ENCODE measurements around the gene ETV5.
"Not testable (repeated sequence)": the region's sequence is repeated elsewhere in the genome, so short reads cannot be mapped to it uniquely, and the experiment has no call there.

Gene ETV5

DNA sequence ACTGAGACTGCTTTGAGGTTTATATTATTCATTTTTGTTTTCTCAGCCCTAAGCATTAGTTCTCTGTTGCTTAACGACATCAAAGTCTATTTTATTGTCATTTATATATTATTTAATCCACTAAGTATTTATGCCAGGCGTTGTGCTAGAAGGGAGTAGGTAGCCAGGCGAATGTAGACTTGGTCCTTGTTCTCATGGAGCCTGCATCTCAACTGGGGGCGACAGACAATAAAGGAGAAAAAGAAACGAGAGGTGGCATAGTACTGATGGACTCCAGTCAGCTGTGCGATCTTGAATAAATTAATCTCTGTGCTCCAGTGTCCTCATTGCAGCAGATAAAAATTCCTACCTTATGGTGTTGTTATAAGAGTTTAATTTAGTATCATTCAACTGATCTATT lies 49.7 kb downstream of the ETV5 start:
- no peak for DNase-seq

DNA sequence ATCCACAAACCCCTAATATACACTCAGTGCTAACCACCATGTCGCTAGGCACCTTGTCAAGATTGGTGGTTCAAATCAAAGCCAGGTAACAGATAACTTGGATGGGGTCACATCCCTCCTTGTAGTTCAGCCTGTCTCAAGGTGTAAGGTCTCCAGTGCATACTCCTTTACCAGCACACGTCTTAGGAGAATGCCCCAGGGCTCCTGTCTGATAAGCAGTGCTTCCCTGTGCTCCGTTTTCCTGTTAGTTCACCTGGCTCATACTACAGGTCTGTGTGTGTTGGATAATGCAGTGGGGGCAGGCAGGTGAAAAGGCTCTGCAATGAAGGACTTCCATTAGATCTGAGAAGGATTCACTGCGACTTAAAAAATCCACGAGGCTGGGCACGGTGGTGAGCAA lies 50.7 kb downstream of the ETV5 start:
- no peak for DNase-seq

DNA sequence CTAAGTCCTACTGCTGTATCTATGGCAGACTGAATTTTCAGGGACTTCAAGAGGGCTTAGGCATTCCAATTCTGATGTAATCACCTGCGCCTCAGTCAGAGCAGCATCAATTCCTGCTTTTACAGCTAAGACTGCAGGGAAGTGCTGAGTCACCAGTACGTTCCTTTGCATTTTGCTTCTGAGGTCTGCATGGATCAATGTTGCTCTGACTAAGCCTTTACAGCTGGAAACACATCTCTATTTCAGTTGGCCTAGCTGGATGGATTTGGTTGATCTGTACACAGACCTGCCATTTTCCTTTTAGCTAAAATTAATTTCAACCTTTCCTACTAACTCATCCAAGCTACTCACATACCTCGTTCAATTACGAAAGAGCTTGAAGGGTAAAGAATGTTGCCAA lies 51.3 kb downstream of the ETV5 start:
- no peak for DNase-seq

DNA sequence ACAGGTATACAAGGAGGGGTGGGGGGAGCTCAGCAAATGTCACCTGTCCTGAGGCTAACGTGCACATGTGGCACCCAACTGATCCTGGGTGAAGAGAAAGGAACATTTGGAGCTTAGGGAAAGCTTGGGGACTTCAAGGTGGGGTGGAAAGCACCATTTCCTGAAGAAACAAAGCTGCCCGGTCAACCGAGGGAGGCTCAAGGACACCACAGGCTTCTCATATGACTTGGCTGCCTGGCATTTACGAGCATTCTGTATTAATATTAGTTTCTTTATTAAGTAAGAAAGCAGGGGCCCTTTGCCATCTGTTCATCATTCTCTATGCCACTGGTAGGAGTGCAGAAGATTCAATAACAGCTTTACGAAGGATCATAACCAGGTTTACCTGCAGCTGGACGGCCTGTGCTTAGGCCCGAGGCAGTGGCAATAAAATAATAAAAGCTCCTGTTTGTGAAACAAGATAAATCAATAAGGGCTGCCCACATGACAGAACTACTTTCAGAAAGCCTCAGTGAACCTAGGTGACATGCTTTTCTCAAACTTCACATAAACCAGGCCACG lies 54.0 kb downstream of the ETV5 start:
- DNase-seq: no peak

DNA sequence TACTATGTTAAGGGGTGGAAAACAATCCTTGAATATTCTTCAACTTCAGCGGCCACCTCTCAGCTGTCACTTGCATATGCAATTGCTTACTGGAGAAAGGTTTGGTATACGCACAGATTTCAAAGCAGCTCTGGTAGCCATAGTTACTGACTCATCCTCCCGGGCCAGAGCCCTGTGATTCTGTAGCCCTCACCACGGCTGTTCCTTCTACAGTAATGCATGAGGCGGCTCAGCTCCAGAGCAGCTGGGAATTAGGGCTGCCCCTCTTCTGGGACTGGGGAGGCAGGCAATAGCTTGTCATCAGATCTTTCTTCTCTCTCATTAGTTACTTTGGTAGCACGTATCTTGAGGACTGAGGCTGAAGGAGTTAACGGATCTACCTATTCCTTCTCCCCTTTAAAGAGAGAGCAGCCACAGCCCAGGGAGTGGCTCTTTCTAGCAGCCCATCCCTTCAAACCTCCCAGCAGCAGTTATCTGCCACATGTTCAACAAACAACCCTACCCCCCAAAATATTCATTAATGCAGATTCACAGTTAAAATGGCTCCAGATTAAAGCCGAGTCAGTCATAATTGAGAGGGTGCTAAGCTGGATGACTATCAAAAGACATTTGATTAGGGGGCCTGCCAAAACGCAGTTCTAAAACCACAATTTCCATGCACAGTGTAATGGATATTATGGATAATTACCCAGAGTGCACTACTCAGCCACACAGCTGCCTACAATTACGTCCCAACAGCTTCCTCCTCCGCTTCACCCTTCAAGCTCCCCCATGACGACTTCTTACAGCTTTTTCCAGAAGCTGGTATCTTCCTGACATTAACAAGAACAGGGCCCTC lies 54.7 kb downstream of the ETV5 start:
- DNase-seq: no peak

DNA sequence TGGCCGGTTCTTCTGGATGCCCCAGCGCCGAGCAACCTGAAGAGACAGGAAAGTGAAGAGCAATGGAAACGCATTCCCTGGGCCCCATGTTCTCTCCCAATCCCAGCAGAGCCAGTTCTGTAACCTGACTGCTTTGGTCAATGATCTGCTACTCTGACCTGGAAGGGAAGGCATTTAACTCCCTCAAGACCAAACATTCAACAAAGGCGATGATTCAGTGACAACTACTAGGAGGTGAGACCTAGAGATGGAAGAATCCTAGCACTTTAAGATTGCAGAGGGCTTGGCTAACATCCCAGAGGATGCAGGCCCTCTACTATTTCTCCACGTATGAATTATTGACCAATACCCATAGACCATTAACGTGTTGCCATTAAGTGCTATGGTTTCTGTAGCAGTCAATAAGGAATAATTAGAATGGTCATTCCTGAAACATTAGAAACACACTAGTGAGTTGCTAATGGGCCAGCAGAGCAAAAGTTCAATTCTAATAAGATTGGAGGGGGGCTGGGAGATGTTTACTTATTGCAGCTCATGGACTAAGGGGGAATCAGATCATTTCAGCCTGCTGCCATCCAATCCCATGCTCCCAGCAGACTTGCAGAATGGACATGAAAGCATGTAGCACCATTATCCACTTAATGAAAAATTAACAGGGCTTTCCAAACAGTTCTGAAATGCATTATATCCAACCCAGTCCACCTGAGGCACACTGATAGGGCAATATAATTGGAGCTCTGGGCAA lies 56.6 kb downstream of the ETV5 start:
- no peak for DNase-seq

DNA sequence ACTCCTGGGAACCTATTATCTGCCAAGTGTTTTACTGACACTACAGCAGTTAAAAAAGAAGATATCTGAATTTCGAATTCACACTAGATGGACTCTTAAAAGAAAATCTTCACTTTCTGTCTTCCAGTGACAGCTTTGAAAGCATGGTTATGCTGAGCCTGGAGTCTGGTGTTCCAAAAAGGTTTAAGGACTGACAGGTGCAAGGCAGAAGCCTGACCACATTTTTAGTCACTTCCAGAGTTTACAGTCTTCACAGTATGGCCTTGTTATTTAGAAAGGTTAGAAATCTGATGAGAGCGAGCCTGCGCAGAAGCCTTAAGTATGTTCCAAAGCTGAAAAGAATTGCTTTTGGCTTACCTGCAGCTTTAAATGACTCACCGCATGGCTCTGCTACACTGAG lies 59.9 kb downstream of the ETV5 start:
- DNase-seq: no peak

DNA sequence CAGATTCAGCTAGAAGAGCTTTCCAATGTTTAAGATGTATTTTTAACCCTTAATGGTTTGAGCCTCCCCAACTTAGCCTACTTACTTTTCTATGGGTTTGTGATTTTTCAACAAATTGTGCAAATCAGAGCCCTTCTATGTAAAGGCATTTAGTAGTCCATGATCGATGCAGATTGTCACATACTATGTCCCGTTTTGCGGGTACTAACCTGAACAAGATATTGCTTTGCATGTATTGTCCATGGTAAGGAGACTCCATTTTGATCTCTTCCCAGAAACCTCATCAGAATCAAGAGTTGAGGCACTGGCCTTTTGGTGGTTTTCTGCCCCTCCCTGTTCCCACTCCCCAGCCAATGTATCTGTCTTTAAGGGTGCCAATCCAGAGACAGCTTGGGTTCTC lies 60.8 kb downstream of the ETV5 start:
- no peak for DNase-seq

DNA sequence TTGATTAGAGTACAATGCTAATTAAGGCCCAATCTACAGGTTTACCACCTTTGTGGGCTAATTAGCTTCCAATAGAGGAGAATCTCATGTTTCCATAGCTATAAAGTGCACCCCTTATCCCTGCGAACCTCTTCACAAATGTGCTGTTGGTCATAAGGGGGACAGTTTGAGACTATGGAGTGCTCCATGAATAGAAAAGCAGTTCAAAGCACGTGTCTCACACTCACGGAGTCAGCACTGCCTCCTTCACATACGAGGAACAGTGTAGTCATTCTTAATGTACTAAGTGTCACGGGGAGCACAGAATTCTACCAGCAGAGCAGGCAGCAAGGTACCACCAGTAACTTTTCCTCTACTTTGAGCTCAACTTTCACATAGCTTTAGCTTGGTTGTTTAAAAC lies 62.1 kb downstream of the ETV5 start:
- no peak for DNase-seq

DNA sequence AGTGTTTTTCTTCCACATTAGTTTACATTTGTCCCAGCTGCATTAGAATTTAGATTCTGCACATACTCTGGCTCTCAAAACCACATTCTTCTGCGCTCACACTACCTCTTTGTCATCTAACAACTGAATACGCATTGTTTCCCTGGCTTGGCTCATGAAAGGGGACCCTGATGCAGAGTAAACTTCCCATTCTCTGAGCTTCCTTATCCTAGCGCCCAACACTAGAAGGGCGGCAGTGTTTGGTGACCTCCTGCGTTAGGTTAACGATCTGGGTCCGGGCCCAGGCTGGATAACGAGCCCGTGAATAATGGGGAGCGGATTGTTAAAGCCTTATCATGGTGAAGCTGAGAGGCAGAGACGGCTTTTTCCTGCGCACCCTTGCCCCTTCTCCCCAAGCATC lies 63.9 kb downstream of the ETV5 start:
- DNase-seq: no peak

DNA sequence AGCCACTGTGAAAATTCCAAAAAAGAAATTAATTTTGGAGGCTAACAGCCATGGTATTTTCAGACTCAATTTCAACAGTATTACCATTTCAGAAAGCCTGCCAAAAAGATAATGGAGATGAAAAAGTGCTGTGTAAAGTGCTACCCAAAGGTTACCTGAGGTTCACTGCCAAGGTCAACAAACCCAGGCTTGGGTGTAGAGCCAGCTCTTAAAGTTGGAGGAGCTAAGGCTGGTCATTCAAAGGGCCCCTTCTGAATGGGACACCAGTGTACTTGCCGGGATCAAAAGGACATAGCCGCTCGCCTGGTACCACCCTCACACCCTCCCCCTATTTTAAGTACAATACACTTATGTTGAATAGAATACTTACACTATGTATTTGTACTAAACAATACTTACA lies 64.5 kb downstream of the ETV5 start:
- no peak for DNase-seq

DNA sequence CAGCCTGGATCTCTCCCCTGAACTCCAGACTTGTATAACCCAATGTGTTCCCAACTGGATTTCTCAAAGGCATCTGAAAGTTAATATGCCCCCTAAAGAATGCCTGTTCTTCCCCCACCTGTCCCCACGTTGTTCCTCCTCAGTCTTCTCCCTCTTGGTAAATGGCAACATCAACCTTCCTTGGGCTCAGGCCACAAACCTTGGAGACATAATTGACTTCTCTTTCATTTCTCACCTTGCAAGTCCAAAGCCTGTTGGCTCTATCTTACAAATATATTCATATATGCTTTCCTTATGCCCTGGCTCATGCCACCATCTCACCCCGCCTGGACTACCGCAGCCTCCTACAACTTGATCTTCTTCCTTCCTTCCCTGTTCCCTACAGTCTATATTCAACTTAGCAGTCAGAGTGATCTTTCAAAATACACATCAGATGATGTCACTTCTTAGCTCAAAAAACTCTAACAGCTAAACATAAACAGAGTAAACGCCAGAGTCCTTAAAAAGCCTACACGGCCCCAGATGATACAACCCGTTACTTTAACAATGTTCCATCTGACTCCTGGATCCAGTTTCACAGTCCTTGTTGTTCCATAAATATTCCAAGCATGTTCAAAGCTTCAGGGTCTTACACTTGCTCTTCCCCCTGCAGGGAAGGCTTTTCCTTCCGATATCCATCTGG lies 66.2 kb downstream of the ETV5 start:
- DNase-seq: no peak

DNA sequence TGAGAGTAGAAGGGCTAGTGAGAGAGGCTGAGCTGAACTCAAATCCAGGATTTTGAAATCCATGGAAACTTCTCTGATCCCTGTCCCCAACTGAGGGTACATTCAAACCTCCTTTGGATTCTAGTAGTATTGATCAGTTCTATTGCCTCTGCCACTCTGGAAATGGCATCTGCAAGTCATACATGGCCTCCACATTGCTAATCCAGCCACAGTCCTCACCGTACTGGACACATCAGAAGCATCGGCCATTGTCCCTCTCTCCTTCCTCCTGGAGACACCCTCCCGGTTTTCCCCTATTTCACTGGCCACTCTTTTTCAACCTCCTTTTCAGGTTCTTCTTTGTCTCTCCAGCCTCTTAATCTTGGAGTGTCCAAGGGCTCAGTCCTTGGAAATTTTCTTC lies 66.9 kb downstream of the ETV5 start:
- DNase-seq: no peak

DNA sequence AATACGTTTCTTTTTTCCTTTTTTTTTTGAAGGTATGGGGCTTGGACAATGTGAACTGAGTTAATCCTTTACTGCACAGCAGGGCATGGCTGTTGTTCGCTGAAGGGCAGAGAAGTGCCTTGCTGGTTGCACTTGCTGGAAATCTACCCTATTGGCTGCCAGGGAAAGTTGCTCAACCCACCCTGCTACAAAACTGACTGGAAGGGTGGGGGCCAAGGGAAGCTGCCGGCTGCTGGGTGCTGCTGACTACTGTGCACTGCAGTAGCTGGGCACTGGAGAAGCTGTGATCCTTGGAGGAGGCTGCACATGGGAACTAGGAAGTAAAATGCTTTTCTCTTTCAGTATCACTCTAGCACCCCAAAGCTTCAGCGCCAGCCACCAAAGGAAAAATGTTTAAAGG lies 70.5 kb downstream of the ETV5 start:
- no peak for DNase-seq

DNA sequence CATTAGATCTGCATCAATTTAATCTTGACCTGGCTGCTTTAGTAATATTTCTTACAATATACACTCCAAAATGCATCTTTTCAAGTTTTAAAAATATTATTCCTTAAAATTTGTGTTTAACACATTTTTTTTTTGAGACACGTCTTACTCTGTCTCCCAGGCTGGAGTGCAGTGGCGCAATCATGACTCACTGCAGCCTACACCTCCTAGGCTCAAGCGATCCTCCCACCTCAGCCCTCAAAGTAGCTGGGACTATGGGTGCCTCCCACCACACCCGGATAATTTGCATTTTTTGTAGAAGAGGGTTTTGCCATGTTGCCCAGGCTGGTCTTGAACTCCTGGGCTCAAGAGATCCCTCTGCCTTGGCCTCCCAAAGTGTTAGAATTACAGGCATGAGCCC lies 73.6 kb downstream of the ETV5 start:
- no peak for DNase-seq

DNA sequence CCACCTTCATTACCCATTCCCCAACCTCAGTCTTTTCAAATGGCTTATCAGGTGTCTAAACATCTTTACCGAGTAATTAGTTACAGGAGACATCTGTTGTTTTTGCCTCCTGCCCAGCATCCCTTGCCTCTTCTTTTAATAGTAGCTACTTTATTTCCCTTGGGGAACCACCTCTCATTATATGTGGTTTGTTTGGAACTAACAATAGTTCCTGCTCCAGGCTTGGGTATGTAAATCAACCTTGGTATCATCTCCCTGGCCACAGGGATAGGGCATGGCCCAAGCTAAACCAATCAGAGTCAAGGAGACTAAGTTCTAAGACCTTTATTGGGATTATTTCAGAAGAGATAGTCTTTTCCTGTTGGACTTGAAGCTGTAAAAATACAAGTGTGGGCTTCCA lies 76.6 kb downstream of the ETV5 start:
- DNase-seq: no peak

DNA sequence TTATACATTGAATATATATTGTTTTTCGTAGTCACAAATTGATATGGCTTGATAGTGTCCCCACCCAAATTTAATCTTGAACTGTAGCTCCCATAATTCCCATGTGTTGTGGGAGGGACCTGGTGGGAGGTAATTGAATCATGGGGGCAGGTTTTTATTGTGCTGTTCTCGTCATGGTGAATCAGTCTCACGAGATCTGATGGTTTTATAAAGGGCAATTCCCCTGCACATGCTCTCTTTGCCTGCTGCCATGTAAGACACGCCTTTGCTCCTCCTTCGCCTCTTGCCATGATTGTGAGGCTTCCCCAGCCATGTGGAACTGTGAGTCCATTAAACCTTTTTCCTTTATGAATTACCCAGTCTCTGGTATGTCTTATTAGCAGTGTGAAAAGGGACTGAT lies 82.9 kb downstream of the ETV5 start:
- DNase-seq: not testable (repeated sequence)

DNA sequence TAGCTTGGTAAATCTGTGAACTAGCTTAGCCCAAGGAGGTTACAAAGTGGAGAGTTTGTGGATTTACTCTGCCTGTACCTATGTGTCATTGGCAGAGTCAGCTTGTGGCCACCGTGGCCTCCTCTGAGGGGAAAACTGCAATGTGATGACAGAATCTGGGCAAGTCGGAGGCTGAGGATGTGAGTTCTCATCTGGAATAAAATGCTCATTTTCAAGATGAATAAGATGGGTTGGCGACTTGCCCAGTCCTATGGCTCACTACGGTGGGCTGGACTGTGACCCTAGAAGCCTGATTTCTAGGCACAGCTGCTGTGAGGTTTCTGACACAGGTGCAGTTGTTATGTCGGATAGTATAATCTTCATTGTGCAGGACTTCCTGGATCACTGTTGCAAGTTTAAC lies 83.7 kb downstream of the ETV5 start:
- DNase-seq: no peak

DNA sequence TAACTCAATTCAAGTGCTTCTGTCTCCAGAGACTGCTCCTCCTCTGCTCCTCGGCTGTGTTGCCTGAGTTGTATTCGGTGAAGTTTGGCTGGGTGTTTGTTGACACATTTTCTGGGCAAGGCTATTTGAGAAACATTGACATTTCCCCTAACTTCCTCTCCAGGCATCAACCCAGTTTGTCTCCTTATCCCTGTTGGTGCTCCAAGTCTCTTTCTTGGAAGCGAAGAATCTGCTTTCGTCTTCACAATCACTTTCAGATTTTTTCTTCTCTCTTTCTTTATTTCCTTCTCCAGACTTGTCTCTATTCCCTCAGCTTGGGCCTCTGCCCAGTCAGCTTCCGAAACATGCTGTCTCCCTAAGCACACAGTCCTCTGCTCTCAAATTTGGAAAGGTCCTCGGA lies 84.7 kb downstream of the ETV5 start:
- DNase-seq: no peak

DNA sequence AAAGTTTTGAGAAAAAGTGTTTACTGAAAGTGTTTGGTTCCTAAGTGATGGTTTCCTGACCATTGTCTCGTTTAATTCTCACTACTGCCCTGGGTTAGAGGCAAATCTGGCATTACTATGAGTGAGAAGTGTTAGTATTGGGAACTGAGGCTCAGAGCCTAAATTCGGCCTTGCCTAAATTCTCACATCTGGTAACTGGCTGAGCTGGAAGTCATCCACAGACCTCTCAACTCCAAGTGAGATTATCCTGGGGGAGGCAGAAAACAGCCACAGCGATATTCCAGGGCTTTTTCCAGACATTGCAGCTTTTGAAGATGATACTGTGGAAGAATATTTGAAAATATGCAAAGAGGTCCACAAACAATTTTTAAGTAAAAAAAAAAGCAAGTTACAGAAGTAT lies 86.0 kb downstream of the ETV5 start:
- no peak for DNase-seq

DNA sequence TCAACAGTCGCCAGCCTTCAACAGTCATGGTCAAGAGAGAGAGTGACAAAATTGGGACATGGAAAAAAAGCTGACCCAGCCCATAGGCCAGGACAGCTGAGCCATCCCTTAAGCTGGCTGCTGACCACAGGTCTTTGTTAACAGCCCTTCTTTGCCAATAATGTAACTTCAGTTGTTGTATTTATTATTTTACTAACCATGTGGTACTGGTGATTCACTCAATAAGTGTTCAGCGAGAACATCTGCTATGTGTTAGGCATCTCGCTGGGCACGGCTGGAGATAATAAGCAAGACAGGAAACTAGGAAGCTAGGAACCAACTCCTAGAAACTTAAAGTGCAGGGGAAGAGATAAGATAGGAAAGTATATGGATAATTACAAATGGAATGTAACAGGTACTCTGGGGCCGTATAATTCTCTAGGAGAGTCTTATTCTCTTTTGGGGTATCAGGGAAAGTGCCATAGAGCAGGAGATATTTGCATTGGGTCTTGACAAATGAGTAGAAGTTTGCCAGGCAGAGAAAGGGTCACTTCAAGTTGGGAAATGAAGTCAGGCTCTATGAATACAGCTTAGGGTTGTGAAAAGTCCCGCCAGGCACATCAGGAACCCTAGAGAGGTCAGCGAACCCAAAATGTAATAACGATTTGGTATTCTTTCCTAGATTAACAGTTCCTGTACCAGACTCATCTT lies 87.1 kb downstream of the ETV5 start:
- no peak for DNase-seq

DNA sequence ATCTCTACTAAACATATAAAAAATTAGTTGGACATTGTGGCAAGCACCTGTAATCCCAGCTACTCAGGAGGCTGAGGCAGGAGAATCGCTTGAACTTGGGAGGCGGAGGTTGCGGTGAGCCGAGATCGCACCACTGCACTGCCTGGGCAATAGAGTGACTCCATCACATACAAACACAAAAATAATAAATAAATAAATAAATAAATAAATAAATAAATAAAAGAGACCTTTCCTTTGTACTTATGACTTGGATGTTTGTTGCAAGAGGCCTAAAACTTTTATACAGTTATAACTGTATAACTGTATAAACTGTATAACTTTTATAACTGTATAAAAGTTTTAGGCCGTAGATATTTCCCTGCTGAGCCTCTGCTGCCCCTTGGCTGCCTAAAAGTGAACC lies 87.6 kb downstream of the ETV5 start:
- not testable (repeated sequence) for DNase-seq

DNA sequence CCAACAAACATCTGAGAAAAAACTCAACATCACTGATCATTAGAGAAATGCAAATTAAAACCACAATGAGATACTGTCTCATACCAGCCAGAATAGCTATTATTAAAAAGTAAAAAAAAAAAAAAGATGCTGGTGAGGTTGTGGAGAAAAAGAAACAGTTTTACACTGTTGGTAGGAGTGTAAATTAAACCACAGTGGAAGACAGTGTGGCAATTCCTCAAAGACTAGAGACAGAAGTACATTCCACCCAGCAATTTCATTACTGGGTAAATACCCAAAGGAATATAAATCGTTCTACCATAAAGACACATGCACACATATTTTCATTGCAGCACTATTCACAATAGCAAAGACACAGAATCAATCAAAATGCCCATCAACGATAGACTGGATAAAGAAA lies 89.6 kb downstream of the ETV5 start:
- not testable (repeated sequence) for DNase-seq

All from GDM1 (cell line).